Measurements from ENCODE around the gene DNAL4. TPM values are rescaled to one million over a fixed set of nuclear protein-coding genes. Genes with fewer than 3 reads are reported as not detected.
A peak's percentile ranks its signal among the peaks of the same experiment; 100 is the strongest.

The DNAL4 gene
- total and polyA plus RNA-seq, 10 of the 15 experiments (the other 5 are each of a cell fraction or from before 2014, with no cell fraction given), result 0.35 to 8.5 (median 6.3) TPM; not detected in 1

DNA sequence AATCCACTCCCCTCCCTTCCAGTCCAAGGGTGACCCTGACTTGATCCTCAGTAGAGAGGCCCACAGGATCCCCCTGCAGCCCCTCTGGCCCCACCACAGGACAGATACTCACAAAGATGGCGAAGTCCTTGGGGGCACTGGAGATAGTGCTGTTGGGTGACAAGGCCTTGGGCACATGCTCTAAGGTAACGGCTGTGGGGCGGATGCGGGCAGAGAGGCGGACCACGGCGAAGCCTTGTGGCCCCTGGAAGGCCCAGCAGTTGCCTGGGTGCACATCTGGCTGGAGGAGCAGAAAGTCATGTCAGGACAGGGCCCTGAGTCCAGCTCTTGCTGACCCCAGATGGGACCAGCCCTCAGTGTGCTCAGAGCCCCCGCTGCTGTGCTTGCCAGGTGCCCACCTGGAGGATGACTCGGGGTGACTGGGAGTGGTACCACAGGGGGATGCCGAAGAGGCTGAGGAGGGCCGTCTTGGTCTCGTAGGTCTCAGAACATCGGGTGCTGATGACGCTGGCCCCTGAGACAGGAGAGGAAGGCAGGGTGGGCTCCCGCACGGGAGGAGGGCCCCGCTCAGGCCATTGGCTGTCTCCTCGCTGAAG lies 55.4 kb downstream of the DNAL4 start:
- Histone ChIP-seq H2AFZ (ENCODE audit: control insufficient read depth, low read depth, low read length) (no peak overlapping the region), H3K4me2 (ENCODE audit: control insufficient read depth, insufficient read depth) (no peak overlapping the region), H3K36me3 (ENCODE audit: control insufficient read depth in 2 of 2, insufficient read depth in 2 of 2, low read length in 1 of 2) (peaks cover 25 to 68% of the 10 kb centered on the region in 2 experiments), H3K79me2 (ENCODE audit: control insufficient read depth, insufficient read depth, low read length) (no peaks in the 10 kb centered on the region), H3K27ac (ENCODE audit: control insufficient read depth, insufficient read depth) (no peak overlapping the region), H3K4me1 (ENCODE audit: control insufficient read depth, insufficient read depth, low read length) (no peaks in the 10 kb centered on the region), H3K9me3 (replicated peaks; ENCODE audit: control insufficient read depth, insufficient read depth, low read length) (no peaks in the 10 kb centered on the region), H3K4me3 (no peak overlapping the region), H4K20me1 (ENCODE audit: control insufficient read depth, insufficient read depth) (no peaks in the 10 kb centered on the region), H3K9ac (ENCODE audit: control insufficient read depth, insufficient read depth, low read length) (no peak overlapping the region), H3K27me3 (replicated peaks in 1 of 2; ENCODE audit: control insufficient read depth in 2 of 2, insufficient read depth in 2 of 2, low read length in 1 of 2) (no peaks in the 10 kb centered on the region)
- no TSS peak for BruUV-seq (replicated peaks)
- no peak for ATAC-seq
- ChIA-PET SMC1A (ENCODE audit: uncharacterized antibody, unreplicated experiment) (no interaction called here), CTCF (interaction anchor here (0.6 kb wide), 1 partner anchor 1662 kb away, joined by 3 read pairs; no protein-coding TSS in a partner anchor), POLR2A (interaction anchor here (0.5 kb wide), 1 partner anchor 60 kb away, joined by 3 read pairs; no protein-coding TSS in a partner anchor), RAD21 (ENCODE audit: unreplicated experiment) (no interaction called here)
- TF ChIP-seq POLR2AphosphoS5 (IDR thresholded peaks at IDR 0.05; ENCODE audit: low read length) (peak; percentile 18; the same call in 1 of the 2 replicates), YY1 (IDR thresholded peaks at IDR 0.05; ENCODE audit: low read depth, low read length) (no peak), POLR2A (IDR thresholded peaks at IDR 0.05; ENCODE audit: low read depth, low read length) (peak; percentile 55; the same call in 1 of the 2 replicates)
- 97% methylated on average over 18 of the region's 18 CpGs for WGBS (ENCODE audit: insufficient coverage, insufficient replicate concordance, low lambda C conversion rate, missing lambda C conversion rate)
- intact Hi-C loops (cut with micrococcal nuclease; ENCODE audit: unreplicated experiment), result no loop called here
- in situ Hi-C loops (cut with MboI), result no loop called here
- no peak for FAIRE-seq
- no peak for DNase-seq (ENCODE audit: low read depth, low spot score)

DNA sequence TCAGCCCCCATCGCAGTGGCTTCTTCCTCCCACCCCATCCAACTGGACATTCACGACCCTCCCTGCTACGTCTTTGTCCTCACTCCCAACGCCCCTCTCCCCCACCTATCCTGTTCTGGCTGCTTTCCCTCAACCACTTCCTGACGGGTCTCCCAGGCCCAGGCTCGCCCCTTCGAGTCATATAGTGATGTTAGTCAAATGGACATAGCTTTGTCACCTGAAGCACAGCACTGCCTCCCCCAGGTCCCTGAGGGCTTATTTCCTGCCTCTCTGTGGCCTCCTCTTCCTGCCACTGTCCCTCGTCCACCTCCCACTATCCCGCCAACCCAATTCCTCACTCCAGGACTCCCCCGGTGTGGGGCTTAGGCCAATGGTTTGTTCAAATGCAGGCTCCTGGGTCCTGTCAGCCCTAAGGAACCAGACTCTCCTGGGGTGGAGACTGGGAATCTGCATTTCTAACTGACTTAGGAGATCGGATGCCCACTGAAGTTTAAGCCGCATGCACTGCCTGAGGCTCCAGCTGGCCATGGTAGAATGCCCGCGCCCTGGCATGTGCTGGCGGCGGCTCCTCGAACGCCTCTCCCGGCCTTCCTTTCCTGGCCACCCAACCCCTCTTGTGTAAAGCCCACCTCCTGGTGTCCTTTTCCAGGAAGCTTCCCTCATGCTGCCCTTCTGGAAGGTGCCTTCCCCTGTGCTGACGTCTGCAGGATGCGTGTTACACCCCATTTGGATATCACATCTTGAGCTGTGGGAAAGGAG lies 56.5 kb downstream of the DNAL4 start:
- Histone ChIP-seq H3K4me3 (no peak overlapping the region), H3K79me2 (ENCODE audit: control insufficient read depth, insufficient read depth, low read length) (no peaks in the 10 kb centered on the region), H3K4me2 (ENCODE audit: control insufficient read depth, insufficient read depth) (no peak overlapping the region), H4K20me1 (ENCODE audit: control insufficient read depth, insufficient read depth) (peaks cover 2% of the 10 kb centered on the region; the same call in 1 of the 2 replicates), H2AFZ (ENCODE audit: control insufficient read depth, low read depth, low read length) (no peak overlapping the region), H3K27me3 (replicated peaks in 1 of 2; ENCODE audit: control insufficient read depth in 2 of 2, insufficient read depth in 2 of 2, low read length in 1 of 2) (no peaks in the 10 kb centered on the region), H3K9ac (ENCODE audit: control insufficient read depth, insufficient read depth, low read length) (no peak overlapping the region), H3K9me3 (replicated peaks; ENCODE audit: control insufficient read depth, insufficient read depth, low read length) (no peaks in the 10 kb centered on the region), H3K4me1 (ENCODE audit: control insufficient read depth, insufficient read depth, low read length) (no peaks in the 10 kb centered on the region), H3K36me3 (ENCODE audit: control insufficient read depth in 2 of 2, insufficient read depth in 2 of 2, low read length in 1 of 2) (peaks cover 26 to 64% of the 10 kb centered on the region in 2 experiments), H3K27ac (ENCODE audit: control insufficient read depth, insufficient read depth) (no peak overlapping the region)
- CTCF ChIA-PET, result interaction anchor here (1.3 kb wide), 1 partner anchor 29 kb away, joined by 3 read pairs; no protein-coding TSS in a partner anchor
- intact Hi-C loops (cut with micrococcal nuclease; ENCODE audit: unreplicated experiment) (no loop called here), in situ Hi-C loops (cut with MboI) (no loop called here)
- SMC1A ChIA-PET (ENCODE audit: uncharacterized antibody, unreplicated experiment), result no interaction called here
- ATAC-seq (no peak), FAIRE-seq (no peak), DNase-seq (ENCODE audit: low read depth, low spot score) (no peak)
- WGBS (ENCODE audit: insufficient coverage, insufficient replicate concordance, low lambda C conversion rate, missing lambda C conversion rate), result 71% methylated on average over 21 of the region's 21 CpGs
- no TSS peak for BruUV-seq (replicated peaks)
- TF ChIP-seq POLR2A (IDR thresholded peaks at IDR 0.05; ENCODE audit: low read depth, low read length) (peak; percentile 57), POLR2AphosphoS5 (IDR thresholded peaks at IDR 0.05; ENCODE audit: low read length) (peak; percentile 19; the same call in 1 of the 2 replicates), STAT1 (conservative IDR thresholded peaks at IDR 0.05) (no peak)
- POLR2A ChIA-PET, result no interaction called here
- RAD21 ChIA-PET (ENCODE audit: unreplicated experiment), result no interaction called here
